HG03045 (cell line): ENCODE results near the gene SLC5A10.
"Not testable (repeated sequence)": the region's sequence is repeated elsewhere in the genome, so short reads cannot be mapped to it uniquely, and the experiment has no call there.

Experiments used
- ATAC-seq: cut with Tn5 transposase; IDR thresholded peaks from one replicate; pipeline ENCODE4 v1.9.1; 2021; ENCODE audit warnings: mild to moderate bottlenecking, moderate library complexity; ENCODE audit not compliant: unreplicated experiment

The SLC5A10 gene

DNA sequence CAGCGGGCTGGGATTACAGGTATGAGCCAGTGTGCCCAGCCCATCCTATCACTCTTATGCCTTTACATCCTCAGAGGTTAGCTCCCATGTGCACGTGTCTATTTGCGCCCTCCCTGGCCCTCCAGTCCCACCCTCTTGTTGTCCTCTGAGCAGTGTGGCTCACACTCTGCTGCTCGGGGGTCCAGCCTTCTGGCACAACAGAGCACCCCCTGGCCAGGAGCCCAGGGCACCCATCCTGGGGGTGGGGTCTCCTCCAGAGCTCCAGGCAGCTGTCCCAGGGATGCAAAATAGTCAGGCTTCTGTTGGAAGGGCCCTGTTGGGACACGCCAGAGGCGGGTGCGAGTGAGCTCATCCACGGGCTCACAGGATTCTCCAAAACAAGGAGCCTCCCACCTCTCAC, 64.3 kb downstream of the SLC5A10 start:
- ATAC-seq = no peak

DNA sequence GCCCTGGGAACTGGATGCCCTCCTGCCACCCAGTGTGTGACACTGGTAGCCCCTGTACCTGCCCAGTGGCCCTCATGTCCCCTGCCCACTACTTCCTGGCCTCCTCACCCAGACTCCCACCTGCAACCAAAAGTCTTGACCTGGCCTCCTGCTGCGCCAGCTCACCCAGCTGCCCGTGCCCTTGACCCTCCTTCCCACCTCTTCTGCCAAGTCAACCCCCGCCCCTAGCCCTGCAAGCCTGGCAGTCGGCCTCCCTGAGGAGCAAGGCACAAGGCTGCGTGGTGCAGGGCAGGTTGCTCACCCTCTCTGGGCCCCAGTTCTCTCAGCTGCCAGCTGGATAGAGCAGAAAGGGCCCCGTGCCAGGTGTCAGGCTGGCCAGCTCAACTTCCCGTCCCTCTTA, 64.9 kb downstream of the SLC5A10 start:
- ATAC-seq = no peak

DNA sequence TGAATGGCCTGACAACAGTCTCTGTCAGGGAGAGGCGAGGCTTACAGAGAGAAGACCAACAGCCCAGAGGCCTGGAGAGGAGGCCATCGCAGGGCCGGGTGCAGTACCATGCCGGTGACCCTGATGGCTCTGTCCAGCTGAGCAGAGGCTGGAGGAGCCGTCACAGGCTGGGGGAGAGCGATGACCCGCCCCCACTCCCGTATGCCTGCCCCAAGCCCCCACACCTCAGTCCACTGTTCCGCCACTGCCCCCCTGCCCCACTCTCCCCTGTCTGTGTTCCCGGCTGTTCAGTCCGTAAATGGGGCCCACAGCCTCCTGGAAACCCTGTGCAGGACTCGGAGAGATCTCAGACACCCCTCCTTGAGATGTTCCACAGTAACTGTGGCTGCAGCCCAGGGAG, 65.4 kb downstream of the SLC5A10 start:
- no peak for ATAC-seq

DNA sequence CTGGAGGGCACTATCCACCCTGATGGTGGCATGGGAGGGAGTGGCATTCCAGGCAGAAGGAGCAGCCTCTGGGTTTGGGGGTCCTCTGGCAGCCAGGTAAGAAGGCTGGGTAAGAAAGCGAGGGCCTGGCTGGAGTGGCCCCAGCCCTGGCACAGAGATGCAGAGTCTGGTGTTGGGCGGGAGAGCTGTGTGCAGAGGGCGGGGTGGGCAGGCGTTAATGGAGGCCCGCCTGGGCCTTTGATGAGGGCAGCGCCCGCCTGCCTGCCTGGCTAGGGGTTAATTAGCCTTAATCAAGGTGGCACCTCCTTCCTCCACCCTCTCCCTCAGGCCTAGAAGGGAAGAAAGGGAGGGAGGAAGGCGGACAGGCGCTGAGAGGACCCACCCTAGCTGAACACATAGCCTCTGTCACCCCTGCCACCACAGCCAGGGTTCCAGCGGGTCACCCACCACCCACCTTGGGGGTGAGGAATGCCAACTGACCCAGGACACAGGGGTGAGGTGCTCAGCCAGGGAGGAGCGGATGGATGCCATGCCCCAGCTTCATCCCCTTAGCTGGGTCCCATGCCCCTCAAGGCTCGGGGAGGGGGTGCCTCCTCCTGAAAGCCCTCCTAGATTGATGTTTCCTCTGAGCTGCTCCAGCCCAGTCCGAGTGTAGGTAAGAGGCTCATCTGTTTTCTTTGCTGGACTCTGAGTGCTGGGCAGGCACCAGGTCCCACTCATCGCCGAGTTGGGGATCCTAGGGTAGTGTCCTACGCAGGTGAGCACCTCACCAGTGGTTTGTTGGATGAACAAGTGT, 66.0 kb downstream of the SLC5A10 start:
- no peak for ATAC-seq

DNA sequence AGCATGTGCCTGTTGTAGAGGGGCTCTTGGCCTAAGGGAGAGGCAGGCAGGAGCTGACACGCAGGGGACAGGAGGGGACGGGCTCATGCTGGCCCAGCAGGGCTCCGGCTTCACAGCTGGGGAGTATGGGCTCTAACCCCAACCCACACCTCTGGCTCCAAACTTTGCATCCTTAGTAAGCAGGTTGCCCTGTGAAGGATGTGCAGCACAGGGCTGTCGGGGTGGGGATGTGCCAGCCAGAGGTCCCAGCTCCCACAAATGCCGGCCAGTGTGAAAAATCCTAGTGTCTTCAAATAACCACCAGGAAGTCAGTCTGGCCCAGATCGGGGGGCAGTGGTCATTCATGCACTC, 66.6 kb downstream of the SLC5A10 start:
- ATAC-seq = no peak

DNA sequence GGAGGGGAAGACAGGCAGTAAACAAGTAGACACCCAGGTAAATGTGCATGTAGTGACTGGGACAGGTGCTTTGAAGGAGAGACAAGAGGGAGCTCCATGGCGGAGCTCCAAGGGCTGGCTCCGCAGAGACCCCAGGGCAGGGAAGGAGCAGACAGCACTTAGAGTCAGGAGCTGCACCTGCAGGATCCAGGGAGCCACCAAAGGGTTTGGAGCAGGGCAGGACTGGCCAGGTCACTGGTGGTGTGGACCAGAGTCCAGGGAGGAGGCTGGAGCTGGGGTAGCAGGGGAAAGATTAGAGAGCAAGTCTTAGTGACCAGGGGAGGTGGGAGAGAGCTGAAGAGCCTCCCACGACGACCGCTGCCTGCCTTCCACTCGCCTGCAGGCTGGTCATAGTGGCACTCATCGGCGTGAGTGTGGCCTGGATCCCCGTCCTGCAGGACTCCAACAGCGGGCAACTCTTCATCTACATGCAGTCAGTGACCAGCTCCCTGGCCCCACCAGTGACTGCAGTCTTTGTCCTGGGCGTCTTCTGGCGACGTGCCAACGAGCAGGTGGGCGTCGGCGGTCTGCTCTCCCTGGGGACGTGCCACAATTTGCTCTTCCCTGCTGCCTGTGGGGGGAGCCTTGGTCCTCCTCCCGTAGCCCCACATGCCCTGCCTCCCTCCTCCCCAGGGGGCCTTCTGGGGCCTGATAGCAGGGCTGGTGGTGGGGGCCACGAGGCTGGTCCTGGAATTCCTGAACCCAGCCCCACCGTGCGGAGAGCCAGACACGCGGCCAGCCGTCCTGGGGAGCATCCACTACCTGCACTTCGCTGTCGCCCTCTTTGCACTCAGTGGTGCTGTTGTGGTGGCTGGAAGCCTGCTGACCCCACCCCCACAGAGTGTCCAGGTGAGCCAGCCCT, 67.3 kb downstream of the SLC5A10 start:
- no peak for ATAC-seq

DNA sequence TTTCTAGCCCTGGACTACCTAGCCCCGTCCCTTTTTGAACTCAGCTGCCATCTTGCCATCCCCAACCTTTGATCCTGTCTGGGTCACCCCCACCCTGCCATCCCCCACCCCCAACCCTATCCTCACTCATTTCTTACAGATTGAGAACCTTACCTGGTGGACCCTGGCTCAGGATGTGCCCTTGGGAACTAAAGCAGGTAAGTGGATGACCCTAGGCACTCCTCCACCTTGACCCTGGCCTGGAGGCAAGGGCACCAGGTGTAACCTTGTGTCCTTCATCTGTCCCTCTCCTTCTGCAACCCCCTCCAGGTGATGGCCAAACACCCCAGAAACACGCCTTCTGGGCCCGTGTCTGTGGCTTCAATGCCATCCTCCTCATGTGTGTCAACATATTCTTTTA, 68.1 kb downstream of the SLC5A10 start:
- no peak for ATAC-seq

DNA sequence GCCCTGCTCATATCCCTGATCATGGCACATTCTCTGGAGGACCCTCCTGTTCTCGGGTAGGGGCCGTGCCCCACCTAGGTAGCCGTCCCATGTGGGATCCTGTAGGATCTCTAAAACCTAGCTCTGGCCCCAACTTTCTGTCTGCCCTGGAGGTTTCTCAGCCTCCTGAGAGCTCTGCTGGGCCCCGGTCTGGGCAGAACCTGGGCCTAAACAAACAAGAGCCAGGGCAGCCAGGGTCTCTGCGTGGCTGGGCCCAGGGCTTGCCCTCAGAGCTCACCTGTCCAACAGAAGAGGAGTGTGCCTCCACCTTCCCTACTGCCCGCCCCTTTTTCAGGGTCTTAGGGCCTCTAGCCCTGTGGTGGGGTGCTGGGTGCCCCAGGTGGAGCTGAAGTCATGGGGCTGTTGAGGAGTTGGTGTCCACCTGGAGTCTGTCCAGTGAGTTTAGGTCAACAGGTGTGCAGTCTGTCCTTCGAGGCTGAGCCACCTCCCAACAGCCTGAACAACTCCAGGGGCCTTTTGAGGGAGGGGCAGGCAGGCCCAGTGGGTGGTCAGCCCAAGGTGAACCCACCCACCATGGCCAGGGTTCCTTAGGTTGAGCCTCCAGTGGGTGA, 69.2 kb downstream of the SLC5A10 start:
- not testable (repeated sequence) for ATAC-seq

DNA sequence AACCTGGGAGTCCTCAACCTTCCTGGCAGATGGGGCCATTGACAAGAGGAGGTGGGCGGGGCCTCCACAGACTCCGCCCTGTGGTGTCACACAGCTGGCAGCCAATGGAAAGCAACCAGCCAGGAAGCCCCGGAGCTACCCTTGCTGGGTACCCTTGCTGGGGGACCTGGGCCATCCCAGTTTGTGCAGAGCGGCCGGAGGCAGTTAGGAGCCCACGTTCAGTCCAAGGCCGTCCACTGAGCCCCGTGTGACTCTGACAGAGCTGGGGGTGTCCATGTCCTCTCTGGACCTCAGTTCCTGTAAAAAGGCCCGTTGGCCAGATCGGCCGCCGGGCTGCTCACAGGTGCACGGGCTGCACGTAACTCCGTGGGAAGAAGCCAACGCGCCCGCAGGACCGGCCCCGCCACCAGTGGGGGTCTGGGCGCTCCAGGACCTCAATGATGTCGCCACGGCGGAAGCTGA, 69.7 kb downstream of the SLC5A10 start:
- no peak for ATAC-seq

DNA sequence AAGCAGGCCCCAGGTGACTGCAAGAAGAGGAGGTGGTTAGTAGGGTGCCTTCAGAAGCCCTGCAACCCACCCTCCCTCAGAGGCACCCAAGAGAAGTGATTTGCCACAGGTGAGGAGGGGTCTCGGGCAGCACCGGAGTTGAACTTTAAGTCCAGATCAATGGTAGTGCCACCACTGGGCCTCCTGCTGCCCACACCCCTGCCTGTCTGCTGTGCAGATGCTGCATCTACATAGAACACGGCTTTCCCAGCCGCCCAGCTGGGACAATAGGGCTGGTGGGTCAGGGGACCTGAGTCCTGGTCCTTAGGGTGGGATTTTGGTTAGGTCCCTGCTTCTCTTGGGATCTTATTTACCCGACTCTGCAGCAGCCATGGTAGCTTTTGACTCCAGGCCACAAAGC, 70.2 kb downstream of the SLC5A10 start:
- no peak for ATAC-seq

DNA sequence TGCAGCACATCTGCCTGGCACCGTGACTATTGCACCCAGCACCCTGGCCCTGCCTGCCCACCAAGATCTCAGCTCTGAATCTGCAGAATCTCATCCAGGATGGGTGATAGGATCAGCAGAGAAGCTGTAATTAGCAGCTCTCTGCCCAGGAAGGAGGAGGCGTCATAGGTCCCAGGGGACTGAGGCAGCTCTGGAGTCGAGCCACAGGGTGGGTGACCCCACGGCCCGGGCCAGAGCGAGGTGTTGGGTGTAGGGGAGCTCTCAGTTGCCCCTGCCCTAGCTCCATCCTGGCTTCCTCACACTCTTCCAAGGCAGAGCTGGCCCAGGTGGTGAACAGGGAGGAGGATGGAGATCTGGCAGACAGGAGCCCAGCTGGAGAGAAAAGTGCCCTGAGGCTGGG, 70.8 kb downstream of the SLC5A10 start:
- ATAC-seq = no peak

DNA sequence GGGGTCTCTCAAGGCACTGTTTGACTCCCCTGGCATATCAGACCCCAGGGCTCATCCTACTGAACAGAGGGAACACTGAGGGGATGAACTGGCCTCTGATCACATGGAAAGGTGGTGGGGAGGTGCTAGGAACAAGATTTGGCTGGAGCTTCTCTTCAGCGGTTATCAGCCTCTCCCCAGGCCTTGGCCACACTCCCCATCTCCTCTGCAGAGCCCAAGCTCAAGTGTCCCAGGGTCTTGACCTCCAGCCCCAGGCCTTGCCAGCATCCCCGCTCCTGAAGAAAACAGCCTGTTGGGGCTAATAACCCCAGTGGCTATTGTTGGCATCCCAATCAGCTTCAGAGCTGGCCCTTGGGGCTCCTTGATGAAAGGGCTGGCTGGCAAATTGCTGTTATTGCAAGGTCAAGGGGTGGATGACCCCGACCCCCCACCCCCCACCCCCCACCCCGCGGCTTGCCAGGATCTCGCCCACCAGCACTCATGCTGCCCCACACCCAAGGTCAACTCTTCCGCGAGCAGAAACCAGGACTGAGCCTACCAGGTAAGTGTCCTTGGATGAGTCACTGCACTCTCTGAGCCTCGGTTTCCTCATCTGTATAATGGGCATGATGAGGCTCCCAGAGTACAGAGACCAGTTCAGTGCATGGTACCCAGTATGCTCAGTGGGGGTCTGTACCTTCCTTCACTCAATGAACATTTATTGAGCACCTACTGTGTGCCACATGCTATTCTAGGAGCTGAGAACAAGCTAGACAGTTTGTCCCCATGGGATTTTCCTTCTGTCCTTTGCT, 71.4 kb downstream of the SLC5A10 start:
- ATAC-seq = no peak

DNA sequence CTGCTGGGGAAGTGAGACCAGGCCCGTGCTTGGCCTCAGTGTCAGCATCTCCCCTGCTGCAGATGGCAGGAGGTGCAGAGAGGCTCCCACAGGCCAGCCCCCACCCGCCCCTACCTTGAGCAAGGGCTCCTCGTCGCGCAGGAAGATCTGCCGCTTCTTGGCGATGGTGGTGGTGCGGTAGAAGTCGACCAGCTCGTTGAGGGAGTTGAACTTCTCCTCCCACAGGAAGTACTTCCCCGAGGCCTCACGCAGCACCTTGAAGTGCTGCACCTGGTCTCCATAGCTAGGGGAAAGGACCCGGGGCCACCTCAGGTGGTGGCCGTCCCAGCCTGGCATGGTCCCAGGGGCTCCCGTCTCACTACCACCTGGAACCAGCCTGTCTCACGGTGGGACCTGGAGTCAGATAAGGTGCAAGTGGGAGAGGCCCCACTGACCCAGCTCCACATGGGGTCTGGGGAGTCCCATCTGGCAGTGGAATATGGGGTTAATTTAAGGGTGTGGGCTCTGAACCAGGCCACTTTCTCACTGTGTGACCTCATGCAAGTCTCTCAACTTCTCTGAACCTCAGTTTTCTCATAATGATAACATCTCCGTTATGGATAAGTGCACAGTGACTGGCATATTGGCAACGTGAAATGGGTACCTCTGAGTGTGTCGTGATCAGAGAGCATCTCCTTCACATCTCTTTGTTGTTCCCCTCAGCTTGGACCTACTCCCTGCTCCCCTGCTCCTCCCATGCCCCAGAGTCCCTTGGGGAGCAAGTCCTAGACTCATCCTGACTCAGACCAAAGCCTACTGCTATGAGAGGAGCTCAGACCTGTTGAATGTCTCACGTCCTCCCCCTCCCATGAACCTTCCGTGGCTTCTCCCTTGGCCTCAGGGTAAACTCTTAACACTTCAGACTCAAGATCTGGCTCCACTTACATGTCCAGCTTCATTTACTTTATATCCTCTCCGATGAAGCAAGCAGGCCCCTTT, 72.4 kb downstream of the SLC5A10 start:
- no peak for ATAC-seq

DNA sequence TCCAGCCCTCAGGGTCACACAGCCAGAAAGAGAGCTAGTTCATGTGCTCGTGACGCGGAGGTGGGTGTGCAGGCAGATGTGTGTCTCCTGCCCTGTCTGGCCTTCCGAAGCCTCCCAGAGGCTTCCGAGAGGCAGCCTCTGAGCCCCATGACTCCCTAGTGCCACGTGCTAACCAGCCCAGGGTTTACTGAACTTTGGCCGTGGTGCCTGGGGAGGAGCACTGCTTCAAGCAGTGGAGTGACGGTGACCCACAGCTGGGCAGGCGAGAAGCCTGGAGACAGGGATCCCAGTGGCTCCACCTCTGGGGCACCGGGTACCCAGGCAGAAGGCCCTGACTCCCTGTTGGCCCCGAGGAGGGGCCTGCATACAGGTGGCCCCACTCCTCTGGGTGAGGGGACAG, 76.7 kb downstream of the SLC5A10 start:
- ATAC-seq = not testable (repeated sequence)

DNA sequence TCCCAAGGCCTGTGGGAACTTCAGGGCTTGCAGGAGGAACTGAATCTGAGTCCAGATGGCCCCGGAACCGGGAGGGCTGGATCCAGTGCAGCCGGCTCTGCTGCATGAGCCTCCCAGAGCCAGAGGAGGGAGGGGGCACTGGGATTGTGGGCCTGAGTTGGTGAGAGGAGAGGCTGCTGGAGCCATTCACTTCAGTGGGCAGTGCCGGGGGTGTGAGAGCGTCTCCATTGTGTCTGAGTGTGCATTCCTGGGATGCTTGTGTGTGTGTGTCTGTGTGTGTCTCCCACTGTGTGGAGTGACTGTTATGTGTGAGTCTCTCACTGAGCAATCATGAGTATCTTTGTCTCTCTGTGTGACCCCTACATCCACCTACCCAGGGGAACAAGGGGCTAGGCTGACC, 77.8 kb downstream of the SLC5A10 start:
- not testable (repeated sequence) for ATAC-seq

DNA sequence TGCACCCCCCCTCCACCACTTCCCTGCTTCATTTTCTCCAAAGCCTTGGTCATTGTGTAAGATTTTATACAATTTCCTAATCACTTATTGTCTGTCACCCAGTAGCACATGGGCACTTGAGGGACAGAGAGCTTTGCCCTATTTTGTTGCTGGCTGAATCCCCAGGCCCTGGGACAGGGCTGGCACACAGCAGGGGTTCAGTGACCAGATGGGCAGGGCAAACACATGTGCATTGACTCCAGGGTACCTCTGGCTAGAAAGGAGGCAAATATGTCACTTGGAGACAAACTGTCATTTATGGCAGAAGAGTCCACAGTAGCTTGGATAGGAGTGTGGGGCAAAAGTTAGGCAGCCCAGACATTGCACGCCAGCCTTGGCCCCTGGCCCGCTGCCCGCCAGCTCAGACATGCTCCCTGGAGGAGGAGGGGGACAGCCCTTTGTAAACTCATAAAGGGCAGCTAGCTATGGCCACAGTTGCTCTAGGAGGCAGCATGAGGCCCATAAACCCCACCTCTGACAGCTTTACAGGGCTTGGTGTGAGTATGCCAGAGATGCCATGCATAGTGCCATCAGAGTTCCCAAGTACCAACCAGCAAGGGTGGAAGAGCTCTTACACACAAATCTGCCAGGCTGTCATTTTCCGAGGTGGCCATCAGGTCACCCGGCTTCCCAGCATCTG, 78.9 kb downstream of the SLC5A10 start:
- ATAC-seq = not testable (repeated sequence)

DNA sequence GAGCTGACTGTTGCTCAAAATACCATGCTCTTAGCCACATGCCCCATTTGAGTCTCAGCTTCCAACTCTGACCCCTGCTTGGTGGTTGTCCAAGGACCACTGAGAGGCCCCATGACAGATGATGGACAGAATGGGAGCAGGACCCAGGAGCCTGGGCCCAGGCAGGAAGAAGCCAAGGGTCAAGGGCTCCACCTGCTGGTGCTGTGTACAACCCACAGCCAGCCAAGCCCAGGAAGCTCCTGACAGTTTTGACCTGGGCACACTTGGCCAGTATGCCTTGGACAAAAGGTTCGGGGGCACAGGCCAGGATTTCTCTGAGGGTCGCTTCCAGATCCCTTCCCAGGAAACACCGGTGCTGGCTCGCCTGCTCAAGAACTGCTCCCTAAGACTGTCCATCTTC, 79.8 kb downstream of the SLC5A10 start:
- ATAC-seq = peak; percentile 48

DNA sequence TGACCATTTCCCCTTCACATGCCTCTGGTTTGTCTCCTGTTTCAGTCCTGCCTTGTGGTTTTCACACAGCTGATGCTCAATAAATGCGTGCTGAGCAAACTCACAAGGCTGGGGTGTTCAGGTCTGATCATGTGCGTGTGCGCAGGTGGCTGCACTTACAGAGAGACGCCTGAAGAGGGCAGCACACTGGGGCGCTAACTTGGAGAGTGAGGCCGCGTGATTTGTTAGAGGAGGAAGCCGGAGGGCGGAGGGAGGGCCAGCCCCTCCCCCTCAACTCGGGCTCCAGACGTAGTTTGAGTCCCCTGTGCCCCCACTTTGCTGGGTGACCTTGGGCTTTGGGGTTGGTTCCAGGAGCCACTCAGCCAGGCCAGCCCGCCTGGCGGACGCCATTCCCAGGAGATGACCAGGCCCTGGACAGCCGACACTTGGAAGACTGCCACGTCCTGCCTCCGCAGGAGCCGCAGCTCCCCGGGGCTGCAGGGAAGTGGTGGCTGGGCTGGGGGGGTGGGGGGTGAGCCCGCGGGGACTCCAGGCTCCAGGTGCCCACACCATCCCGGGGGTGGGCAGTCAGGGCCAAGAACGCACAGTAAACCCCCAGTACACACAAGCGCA, 80.5 kb downstream of the SLC5A10 start:
- ATAC-seq = peak; percentile 45

DNA sequence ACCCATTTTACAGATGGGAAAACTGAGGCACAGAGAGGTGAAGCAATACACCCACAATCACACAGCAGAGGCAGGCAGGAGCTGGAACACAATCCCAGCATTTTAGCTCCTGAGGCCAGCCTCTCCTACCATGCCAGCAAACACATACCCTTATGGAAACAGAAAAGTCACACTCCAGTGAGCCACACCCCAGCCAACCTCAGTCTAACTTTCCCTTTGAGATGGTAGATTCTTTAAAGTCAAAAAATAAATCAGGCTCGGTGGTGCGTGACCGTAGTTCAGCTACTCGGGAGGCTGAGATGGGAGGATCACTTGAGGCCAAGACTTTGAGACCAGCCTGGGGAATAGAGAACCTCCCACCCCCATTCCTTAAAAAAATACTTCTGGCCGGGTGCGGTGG, 84.2 kb downstream of the SLC5A10 start:
- not testable (repeated sequence) for ATAC-seq
